Measurements from ENCODE around the gene ADRA2B. TPM values are rescaled to one million over a fixed set of nuclear protein-coding genes. Genes with fewer than 3 reads are reported as not detected.
A peak's percentile ranks its signal among the peaks of the same experiment; 100 is the strongest.

Gene ADRA2B
- total RNA-seq, 2 donors from 2014 or later = 3.5 to 4.5 TPM

DNA sequence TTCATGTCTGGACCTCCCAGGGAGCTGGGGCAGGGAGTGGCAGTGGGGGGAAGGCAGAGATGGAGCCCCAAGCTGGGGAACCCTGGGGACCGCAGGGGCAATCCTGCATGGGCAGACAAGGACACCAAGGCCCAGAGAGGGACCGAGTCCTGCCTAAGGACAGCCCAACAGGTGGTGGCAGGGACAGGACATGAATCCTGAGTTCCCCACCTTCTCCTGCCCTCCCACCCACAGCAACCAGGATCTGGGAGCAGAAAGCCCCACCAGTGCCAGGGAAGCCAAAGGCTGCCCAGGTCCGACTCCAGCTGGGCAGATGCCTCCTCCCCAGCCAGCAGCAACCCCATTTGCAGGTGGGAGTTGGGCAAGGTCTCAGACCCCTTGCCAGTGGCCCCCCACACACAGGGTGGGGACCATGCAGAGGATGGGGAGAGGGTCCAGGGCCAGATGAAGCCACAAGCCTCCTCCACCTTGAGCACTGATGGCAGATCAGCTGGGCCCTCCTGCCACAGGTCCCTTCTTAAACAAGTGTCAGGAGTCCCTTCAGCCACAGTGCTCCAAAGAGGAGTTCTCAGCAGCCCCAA is 6.3 kb downstream of the ADRA2B start:
- Histone ChIP-seq H3K36me3 (no peaks in the 10 kb centered on the region), H3K4me1 (ENCODE audit: control insufficient read depth in 1 of 2, low read depth in 2 of 2) (peaks cover 3 to 12% of the 10 kb centered on the region in 2 donors), H3K27me3 (replicated peaks; ENCODE audit: insufficient read depth) (no peaks in the 10 kb centered on the region), H3K4me3 (no peak overlapping the region), H3K9me3 (peaks cover 10% of the 10 kb centered on the region), H3K27ac (no peak overlapping the region)
- ATAC-seq (ENCODE audit: insufficient number of reproducible peaks, low FRiP score, low read depth) (no peak), DNase-seq (ENCODE audit: low spot score) (no peak)
- TF ChIP-seq, protein P1, sequence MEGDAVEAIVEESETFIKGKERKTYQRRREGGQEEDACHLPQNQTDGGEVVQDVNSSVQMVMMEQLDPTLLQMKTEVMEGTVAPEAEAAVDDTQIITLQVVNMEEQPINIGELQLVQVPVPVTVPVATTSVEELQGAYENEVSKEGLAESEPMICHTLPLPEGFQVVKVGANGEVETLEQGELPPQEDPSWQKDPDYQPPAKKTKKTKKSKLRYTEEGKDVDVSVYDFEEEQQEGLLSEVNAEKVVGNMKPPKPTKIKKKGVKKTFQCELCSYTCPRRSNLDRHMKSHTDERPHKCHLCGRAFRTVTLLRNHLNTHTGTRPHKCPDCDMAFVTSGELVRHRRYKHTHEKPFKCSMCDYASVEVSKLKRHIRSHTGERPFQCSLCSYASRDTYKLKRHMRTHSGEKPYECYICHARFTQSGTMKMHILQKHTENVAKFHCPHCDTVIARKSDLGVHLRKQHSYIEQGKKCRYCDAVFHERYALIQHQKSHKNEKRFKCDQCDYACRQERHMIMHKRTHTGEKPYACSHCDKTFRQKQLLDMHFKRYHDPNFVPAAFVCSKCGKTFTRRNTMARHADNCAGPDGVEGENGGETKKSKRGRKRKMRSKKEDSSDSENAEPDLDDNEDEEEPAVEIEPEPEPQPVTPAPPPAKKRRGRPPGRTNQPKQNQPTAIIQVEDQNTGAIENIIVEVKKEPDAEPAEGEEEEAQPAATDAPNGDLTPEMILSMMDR (IDR thresholded peaks at IDR 0.05) = no peak

DNA sequence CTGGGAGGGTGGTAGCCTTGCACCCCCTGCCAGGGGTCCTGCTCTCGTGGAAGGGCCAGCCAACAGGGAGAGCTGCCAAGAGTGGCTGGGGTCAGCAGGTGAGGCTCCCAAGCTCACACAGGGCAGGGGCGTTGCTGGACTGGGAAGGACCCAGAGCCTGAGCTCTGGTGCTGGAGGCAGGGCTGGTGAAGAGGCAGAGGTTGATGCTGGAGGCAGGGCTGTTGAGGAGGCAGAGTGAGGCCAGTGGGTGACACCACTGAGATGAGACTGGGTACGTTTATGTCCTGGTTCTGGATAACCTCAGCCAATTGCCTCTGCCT is 7.0 kb downstream of the ADRA2B start:
- Histone ChIP-seq H3K27me3 (replicated peaks; ENCODE audit: insufficient read depth) (no peaks in the 10 kb centered on the region), H3K4me3 (no peak overlapping the region), H3K9me3 (peaks cover 10% of the 10 kb centered on the region), H3K4me1 (ENCODE audit: control insufficient read depth in 1 of 2, low read depth in 2 of 2) (peaks cover 3 to 12% of the 10 kb centered on the region in 2 donors), H3K36me3 (no peaks in the 10 kb centered on the region), H3K27ac (peak overlapping the region in 1 of 2 donors; percentile 31)
- DNase-seq (ENCODE audit: low spot score) (no peak), ATAC-seq (ENCODE audit: insufficient number of reproducible peaks, low FRiP score, low read depth) (no peak)
- TF ChIP-seq, protein P1 (IDR thresholded peaks at IDR 0.05) = no peak

DNA sequence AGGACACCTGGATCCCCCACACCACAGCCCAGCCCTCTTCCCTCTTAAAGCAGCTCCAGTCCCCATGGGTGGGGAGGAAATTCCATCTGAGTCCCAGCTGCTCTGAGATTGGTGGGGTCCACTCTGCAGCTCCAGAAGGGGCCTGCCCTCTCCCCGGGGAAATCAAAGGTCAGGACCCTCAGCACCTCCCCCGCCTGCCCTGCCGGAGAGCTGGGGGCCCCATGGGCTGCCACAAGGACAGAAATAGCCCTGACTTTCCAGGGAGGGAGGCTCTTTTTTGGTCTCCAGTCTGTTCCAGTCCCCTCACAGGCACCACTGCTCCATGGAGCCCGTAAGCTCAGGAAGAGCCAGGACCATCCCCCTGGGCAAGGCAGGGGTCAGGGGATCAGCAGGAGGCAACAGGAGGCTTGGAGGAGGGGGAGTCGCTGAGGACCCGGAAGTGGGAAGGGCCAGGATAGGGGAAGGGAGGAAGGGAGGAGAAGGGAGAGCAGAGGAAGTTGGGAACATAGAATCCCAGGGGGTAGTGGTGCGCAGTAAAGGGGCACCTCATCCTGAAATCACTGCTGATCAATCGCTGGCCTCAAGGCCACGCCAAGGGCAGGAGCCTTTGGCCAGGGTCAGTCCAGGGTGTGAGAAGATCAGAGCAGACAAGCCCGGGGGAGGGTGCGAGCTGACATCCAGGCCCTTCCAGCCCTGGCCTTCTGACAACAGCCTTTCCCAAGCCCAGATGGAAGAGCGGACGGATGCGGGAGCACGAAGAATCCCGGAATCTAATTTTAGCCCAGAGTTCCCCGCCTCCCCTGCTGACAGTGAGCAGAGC is 7.6 kb downstream of the ADRA2B start:
- Histone ChIP-seq H3K9me3 (peaks cover 10% of the 10 kb centered on the region), H3K4me1 (ENCODE audit: control insufficient read depth in 1 of 2, low read depth in 2 of 2) (peaks cover 3 to 12% of the 10 kb centered on the region in 2 donors), H3K4me3 (no peak overlapping the region), H3K27me3 (replicated peaks; ENCODE audit: insufficient read depth) (no peaks in the 10 kb centered on the region), H3K36me3 (no peaks in the 10 kb centered on the region), H3K27ac (peak overlapping the region; percentile 16 to 31)
- TF ChIP-seq, protein P1 (IDR thresholded peaks at IDR 0.05) = no peak
- ATAC-seq (ENCODE audit: insufficient number of reproducible peaks, low FRiP score, low read depth) (no peak), DNase-seq (ENCODE audit: low spot score) (no peak)

DNA sequence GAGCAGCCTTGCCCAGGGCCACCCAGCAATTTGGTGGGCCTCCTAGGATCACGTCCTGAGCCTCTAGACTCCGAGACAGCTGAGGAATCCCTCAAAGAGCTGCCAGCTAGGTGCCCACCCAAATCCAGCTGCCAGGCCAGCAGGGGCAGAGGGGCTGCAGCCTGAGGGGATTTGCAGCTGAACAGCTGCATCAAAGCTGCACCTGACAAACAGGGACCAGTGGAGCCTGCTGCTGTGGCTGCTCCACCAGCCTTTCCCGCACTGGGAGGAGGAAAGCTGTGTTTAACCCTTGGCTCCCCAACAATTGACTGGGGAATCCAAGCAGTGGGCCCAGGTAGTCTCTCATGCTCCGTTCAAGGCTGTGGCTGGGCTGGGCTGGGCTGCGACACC is 8.2 kb downstream of the ADRA2B start:
- H3K9me3 ChIP-seq = peaks cover 10% of the 10 kb centered on the region
- no peak for ATAC-seq (ENCODE audit: insufficient number of reproducible peaks, low FRiP score, low read depth)
- no peak overlapping the region for H3K4me3 ChIP-seq
- no peak for DNase-seq (ENCODE audit: low spot score)
- TF ChIP-seq, protein P1 (IDR thresholded peaks at IDR 0.05) = no peak
- H3K36me3 ChIP-seq = no peaks in the 10 kb centered on the region
- H3K4me1 ChIP-seq (ENCODE audit: control insufficient read depth in 1 of 2, low read depth in 2 of 2) = peaks cover 3 to 12% of the 10 kb centered on the region in 2 donors
- H3K27ac ChIP-seq = no peak overlapping the region
- no peaks in the 10 kb centered on the region for H3K27me3 ChIP-seq (replicated peaks; ENCODE audit: insufficient read depth)

DNA sequence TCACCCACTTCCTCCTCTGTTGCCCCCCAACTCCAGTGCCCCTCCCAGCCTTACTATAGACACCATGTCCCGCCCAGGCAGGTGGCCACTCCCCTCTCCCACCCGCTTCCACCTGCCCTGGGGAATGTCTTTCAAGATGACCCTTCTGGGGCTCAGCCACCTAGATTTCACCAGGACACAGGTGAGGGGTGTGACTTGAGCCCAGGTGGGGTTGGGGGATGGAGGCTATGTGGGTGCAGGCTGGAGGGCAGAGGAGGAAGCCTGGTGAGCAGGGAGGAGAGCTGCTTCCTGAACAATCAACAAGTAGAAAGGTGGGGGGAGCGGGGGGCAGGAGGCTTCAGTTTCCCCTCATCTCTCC is 8.7 kb downstream of the ADRA2B start:
- H3K36me3 ChIP-seq = no peaks in the 10 kb centered on the region
- H3K27ac ChIP-seq = no peak overlapping the region
- TF ChIP-seq, protein P1 (IDR thresholded peaks at IDR 0.05) = no peak
- H3K27me3 ChIP-seq (replicated peaks; ENCODE audit: insufficient read depth) = no peaks in the 10 kb centered on the region
- H3K9me3 ChIP-seq = peaks cover 10% of the 10 kb centered on the region
- DNase-seq (ENCODE audit: low spot score) (no peak), ATAC-seq (ENCODE audit: insufficient number of reproducible peaks, low FRiP score, low read depth) (no peak)
- H3K4me1 ChIP-seq (ENCODE audit: control insufficient read depth in 1 of 2, low read depth in 2 of 2) = peaks cover 3 to 12% of the 10 kb centered on the region in 2 donors
- H3K4me3 ChIP-seq = no peak overlapping the region

Measured in thoracic aorta (tissue), 2 donors.